Ectodermal cell (in vitro differentiated cells): Measurements from ENCODE around the gene DNAL4.

ENCODE experiments used
- H3K27ac ChIP-seq: 2 replicates; pipeline ENCODE4 v1.7.0; 2013; ENCODE audit warnings: mild to moderate bottlenecking, low read depth, low read length; ENCODE audit not compliant: insufficient read depth, poor library complexity, severe bottlenecking
- H3K27me3 ChIP-seq: 2 replicates; pipeline ENCODE4 v1.7.0; 2013; ENCODE audit warnings: mild to moderate bottlenecking, low read length; ENCODE audit not compliant: insufficient read depth, control insufficient read depth, poor library complexity, severe bottlenecking
- H3K36me3 ChIP-seq: one replicate; pipeline ENCODE4 v1.7.0; 2013; ENCODE audit warnings: low read length; ENCODE audit not compliant: control insufficient read depth, insufficient read depth
- H3K4me1 ChIP-seq: one replicate; pipeline ENCODE4 v1.7.0; 2013; ENCODE audit warnings: low read length; ENCODE audit not compliant: control insufficient read depth, insufficient read depth
- H3K4me3 ChIP-seq: 2 replicates; pipeline ENCODE4 v1.7.0; 2013; ENCODE audit warnings: low read depth, low read length, control low read depth; ENCODE audit not compliant: insufficient read depth
- H3K9me3 ChIP-seq: 2 replicates; pipeline ENCODE4 v1.7.0; 2013; ENCODE audit warnings: mild to moderate bottlenecking, low read length, moderate library complexity; ENCODE audit not compliant: control insufficient read depth
- WGBS, 2 experiments: methylation state at CpG; one replicate each; pipeline ENCODE4 v1.1.7; 2013; ENCODE audit warnings: missing lambda C conversion rate in 2 of 2; 5-methylcytosine and 5-hydroxymethylcytosine counted together

Gene DNAL4

DNA sequence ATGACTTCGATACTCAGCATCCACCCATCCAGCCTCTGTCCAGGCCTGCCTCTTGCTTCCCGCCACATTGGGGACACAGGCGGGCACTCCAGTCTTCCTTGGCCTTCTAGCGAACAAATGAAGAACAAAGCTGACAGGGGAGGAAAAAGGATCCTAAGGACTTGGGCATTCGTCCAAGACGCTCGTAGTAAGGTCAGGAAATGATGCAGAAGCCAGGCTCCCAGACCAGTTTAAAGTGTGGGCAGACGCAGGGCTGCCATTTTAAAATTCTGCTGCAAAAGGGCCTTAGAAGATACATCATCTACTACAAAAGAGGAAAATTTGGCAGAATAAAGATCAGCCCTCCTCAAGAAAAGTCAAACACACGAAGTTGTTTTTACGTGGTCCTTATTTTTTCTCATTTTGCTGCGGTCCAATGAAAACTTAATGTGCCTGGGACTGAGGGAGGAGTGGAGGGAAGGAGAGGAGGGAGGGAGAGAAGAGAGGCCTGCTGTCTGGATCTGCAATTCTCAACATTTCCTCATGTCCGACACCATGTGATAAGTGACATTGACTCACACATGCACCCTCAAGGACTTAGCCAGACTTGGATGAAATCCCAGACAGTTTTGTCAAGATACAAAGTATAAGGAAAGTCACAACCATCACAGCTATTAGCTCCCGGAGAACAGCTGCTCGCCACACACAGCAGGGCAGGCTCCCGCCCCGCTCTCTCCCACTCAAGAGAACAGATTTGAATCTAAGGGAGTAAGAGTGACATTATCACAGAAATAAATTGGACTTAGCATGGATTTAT lies 5.7 kb downstream of the DNAL4 start:
- no peak overlapping the region for H3K4me3 ChIP-seq
- peaks cover 6% of the 10 kb centered on the region for H3K36me3 ChIP-seq

DNA sequence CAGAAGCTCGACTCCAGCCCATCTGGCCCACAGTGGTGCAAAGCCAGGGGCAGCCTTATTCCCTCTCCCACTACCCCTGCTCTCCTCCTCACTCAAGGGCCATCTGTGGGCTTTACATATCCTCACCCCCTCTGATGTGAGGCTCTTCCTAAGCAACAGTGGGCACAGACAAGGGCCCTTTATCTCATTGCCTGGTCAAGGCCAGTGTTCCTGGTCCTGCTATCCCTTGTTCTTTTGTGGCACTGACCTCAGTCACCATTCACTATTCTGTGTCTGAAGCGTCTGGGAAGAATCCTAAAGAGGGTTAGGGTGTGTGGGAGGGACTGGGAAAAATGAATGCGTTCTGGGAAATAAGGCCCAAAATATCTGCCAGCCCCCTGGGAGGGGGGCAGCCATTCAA lies 7.3 kb downstream of the DNAL4 start:
- no peak overlapping the region for H3K27ac ChIP-seq
- no peaks in the 10 kb centered on the region for H3K27me3 ChIP-seq
- peaks cover 6% of the 10 kb centered on the region for H3K36me3 ChIP-seq
- no peaks in the 10 kb centered on the region for H3K9me3 ChIP-seq
- peaks cover 3% of the 10 kb centered on the region for H3K4me1 ChIP-seq
- 91 to 93% methylated on average over 3 of the region's 3 CpGs for WGBS, 2 experiments
- no peak overlapping the region for H3K4me3 ChIP-seq

More for the DNA sequence above, 5.7 kb downstream of the DNAL4 start:
- no peak overlapping the region for H3K27ac ChIP-seq
- H3K27me3 ChIP-seq: no peaks in the 10 kb centered on the region
- no peaks in the 10 kb centered on the region for H3K9me3 ChIP-seq
- 91 to 94% methylated on average over 16 of the region's 16 CpGs for WGBS, 2 experiments
- H3K4me1 ChIP-seq: peaks cover 4% of the 10 kb centered on the region

GRCh38 chr22:38784856-38785255 lies 9.1 kb downstream of the DNAL4 start:
- H3K27me3 ChIP-seq: no peaks in the 10 kb centered on the region
- no peaks in the 10 kb centered on the region for H3K9me3 ChIP-seq
- peaks cover 3% of the 10 kb centered on the region for H3K4me1 ChIP-seq
- 91 to 94% methylated on average over 5 of the region's 5 CpGs for WGBS, 2 experiments
- H3K36me3 ChIP-seq: peaks cover under 1% of the 10 kb centered on the region
- H3K4me3 ChIP-seq: no peak overlapping the region
- no peak overlapping the region for H3K27ac ChIP-seq

DNA sequence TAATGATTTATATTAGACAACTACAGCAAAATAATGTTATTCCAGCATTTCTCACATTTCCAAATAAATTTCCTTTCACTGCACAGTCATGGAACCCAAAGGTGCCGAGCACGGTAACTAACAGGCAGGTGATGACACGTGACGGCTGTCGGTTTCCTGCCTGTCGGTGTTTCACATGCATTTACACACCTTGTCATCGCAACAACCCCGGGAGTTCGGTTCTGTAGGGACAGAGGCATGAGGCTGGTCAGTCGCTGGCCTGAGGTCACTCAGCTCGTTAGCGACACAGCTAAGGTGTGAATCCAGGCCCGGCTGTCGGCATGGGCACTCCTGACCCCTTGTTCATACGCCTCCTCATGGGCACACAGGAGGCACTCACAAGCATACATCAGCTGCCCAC lies 9.9 kb downstream of the DNAL4 start:
- Histone ChIP-seq H3K4me1 (peaks cover 3% of the 10 kb centered on the region), H3K27me3 (no peaks in the 10 kb centered on the region), H3K9me3 (no peaks in the 10 kb centered on the region), H3K27ac (no peak overlapping the region), H3K4me3 (no peak overlapping the region), H3K36me3 (no peaks in the 10 kb centered on the region)
- WGBS, 2 experiments: 94 to 96% methylated on average over 15 of the region's 15 CpGs

- H3K4me1 ChIP-seq: peaks cover 3% of the 10 kb centered on the region
- WGBS, 2 experiments: 90 to 93% methylated on average over 13 of the region's 14 CpGs
- H3K27ac ChIP-seq: no peak overlapping the region
- H3K9me3 ChIP-seq: no peaks in the 10 kb centered on the region
- no peaks in the 10 kb centered on the region for H3K36me3 ChIP-seq
- no peaks in the 10 kb centered on the region for H3K27me3 ChIP-seq
- no peak overlapping the region for H3K4me3 ChIP-seq
Observed at GRCh38 chr22:38783095-38783615, 10.8 kb downstream of the DNAL4 start.

- Histone ChIP-seq H3K4me1 (peaks cover 3% of the 10 kb centered on the region), H3K4me3 (no peak overlapping the region), H3K9me3 (no peaks in the 10 kb centered on the region), H3K27me3 (no peaks in the 10 kb centered on the region), H3K36me3 (no peaks in the 10 kb centered on the region), H3K27ac (no peak overlapping the region)
- WGBS, 2 experiments: 77 to 81% methylated on average over 13 of the region's 13 CpGs
Observed at GRCh38 chr22:38782402-38783094, 11.4 kb downstream of the DNAL4 start.

DNA sequence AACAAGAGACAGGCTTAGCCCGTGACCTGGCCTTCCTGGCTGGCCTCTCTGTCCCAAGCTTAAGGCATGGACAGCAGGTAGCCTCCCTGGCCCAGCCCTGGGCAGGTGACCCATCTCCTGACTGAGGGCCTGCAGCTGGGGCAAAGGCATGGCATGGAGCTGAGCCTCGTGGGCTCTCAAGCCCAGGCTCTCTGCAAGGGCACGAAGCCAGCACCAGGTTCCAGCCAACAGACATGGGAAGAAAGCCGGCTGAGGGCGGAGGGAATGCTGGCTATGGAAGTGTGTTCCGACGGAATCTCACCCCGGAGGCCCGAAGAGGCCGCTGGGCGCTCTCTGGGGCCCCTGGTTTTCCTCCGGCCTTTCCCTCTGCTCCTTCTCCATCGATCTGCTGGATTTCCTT lies 12.9 kb downstream of the DNAL4 start:
- Histone ChIP-seq H3K27me3 (no peaks in the 10 kb centered on the region), H3K9me3 (no peaks in the 10 kb centered on the region), H3K36me3 (no peaks in the 10 kb centered on the region), H3K4me1 (peaks cover 3% of the 10 kb centered on the region), H3K4me3 (no peak overlapping the region), H3K27ac (no peak overlapping the region)
- WGBS, 2 experiments: 93 to 94% methylated on average over 13 of the region's 13 CpGs

DNA sequence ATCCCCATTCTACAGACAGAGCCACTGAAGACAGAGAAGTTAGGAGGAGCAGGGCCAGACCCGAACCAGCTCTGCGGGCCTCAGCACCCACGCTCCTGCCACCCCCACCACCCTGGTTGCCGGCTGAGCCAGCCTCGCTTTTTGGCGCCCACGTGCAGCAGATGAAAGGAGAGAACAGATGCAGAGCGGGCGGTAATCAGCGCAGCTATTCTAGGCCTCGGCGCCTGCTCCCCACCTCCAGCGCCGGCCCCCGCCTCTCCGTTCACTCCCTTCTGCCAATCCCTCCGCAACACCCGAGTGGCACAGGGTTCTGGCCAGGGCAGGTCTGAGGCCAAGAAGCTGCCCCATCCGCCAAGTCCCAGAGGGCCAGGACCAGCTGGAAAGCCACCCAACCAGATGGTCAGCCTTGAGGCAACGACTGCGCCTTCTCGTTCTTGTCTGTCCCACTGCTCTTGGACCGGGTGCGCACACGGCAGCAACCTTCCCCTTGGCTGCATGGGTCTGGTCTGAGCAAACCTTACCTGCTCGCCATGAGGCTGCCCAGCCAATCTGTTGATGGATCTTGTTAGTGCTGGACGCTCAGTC lies 16.8 kb downstream of the DNAL4 start:
- no peaks in the 10 kb centered on the region for H3K36me3 ChIP-seq
- no peak overlapping the region for H3K4me3 ChIP-seq
- H3K27ac ChIP-seq: no peak overlapping the region
- 95 to 97% methylated on average over 27 of the region's 27 CpGs for WGBS, 2 experiments
- H3K4me1 ChIP-seq: peaks cover 6% of the 10 kb centered on the region
- no peaks in the 10 kb centered on the region for H3K27me3 ChIP-seq
- H3K9me3 ChIP-seq: no peaks in the 10 kb centered on the region

DNA sequence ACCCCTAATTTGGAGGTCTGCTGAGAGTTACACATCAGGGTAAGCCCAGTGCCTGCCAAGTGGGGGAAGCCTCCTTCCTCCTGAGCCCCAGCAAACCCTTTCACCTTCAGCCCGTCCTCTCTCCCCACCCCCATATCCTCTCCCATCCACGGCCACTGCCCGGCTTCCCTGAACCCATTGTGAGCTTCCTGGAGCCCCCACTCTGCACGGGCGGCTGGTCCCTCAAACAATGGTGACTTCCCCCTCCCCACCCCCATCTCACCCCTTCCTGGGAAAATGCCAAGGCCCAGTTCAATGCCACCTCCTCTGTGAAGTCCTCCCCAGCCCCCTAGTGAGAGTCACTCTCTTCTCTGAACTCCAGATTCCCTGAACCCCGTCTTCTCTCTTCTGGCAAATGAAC lies 17.9 kb downstream of the DNAL4 start:
- H3K9me3 ChIP-seq: no peaks in the 10 kb centered on the region
- peaks cover 6% of the 10 kb centered on the region for H3K4me1 ChIP-seq
- no peaks in the 10 kb centered on the region for H3K27me3 ChIP-seq
- WGBS, 2 experiments: 76 to 77% methylated on average over 6 of the region's 6 CpGs
- H3K27ac ChIP-seq: no peak overlapping the region
- H3K36me3 ChIP-seq: no peaks in the 10 kb centered on the region
- H3K4me3 ChIP-seq: no peak overlapping the region

- Histone ChIP-seq H3K4me3 (no peak overlapping the region), H3K4me1 (peaks cover 6% of the 10 kb centered on the region), H3K9me3 (no peaks in the 10 kb centered on the region), H3K27me3 (no peaks in the 10 kb centered on the region), H3K36me3 (no peaks in the 10 kb centered on the region), H3K27ac (no peak overlapping the region)
- WGBS, 2 experiments: 88 to 90% methylated on average over 13 of the region's 13 CpGs
Observed at GRCh38 chr22:38775656-38776055, 18.3 kb downstream of the DNAL4 start.
